GM12878 (cell line): Measurements from ENCODE around the gene CFAP45. TPM values are rescaled to one million over a fixed set of nuclear protein-coding genes. Genes with fewer than 3 reads are reported as not detected.
A peak's percentile ranks its signal among the peaks of the same experiment; 100 is the strongest.

ENCODE experiments used
- ATAC-seq: fragments of 200-7000 bp; cut with Tn5 transposase; 3 replicates; pipeline ENCODE4 v1.9.1; 2020; ENCODE audit warnings: mild to moderate bottlenecking, moderate library complexity
- BruUV-seq: library from RNA; stranded (reverse); fragments of 400-500 nt; replicated peaks from 2 replicates; lab custom pipeline; 2021; lab: Mats Ljungman, UMichigan
- CTCF ChIA-PET: fragments of 300-600 bp; sonication (Branson Sonifier 250); formaldehyde crosslinking; extraction: SDS; loops from one replicate; lab custom pipeline; 2021; ENCODE audit warnings: inconsistent platforms; lab: Yijun Ruan, JAX
- POLR2A ChIA-PET: fragments of 350-600 bp; formaldehyde crosslinking; extraction: SDS; loops from one replicate; lab custom pipeline; 2021; ENCODE audit warnings: inconsistent platforms; lab: Charles Lee
- RAD21 ChIA-PET: fragments of 300-600 bp; sonication (Branson Sonifier 250); formaldehyde crosslinking; loops from one replicate; lab custom pipeline; 2023; ENCODE audit warnings: antibody characterized with exemption; ENCODE audit not compliant: unreplicated experiment; lab: Charles Lee
- SMC1A ChIA-PET: fragments of 300-600 bp; sonication (Branson Sonifier 250); formaldehyde crosslinking; loops from one replicate; lab custom pipeline; 2023; ENCODE audit not compliant: unreplicated experiment, uncharacterized antibody; lab: Charles Lee
- DNase-seq: peaks from one replicate; pipeline ENCODE4 v3.0.0-alpha.2; 2011; ENCODE audit warnings: low read depth, low spot score
- FAIRE-seq: peaks from 3 replicates; lab custom pipeline; 2011; peaks lifted over from hg19 to GRCh38; lab: Jason Lieb, UNC
- H2AFZ ChIP-seq: 2 replicates; pipeline ENCODE4 v1.6.0; 2011; ENCODE audit warnings: low read depth, low read length, control low read depth; ENCODE audit not compliant: control insufficient read depth
- H3K27ac ChIP-seq: 2 replicates; pipeline ENCODE4 v1.5.1; 2011; ENCODE audit warnings: control low read depth; ENCODE audit not compliant: control insufficient read depth, insufficient read depth
- H3K27me3 ChIP-seq, 2 experiments: replicated peaks in 1 of 2; 2 replicates each; pipeline versions ENCODE4 v1.6.0 to v1.6.1; 2011; ENCODE audit warnings: low read length in 1 of 2; ENCODE audit not compliant: control insufficient read depth in 2 of 2, insufficient read depth in 2 of 2
- H3K36me3 ChIP-seq, 2 experiments: 2 replicates each; pipeline ENCODE4 v1.5.1; 2011; ENCODE audit warnings: low read length in 1 of 2; ENCODE audit not compliant: control insufficient read depth in 2 of 2, insufficient read depth in 2 of 2
- H3K4me1 ChIP-seq: 2 replicates; pipeline ENCODE4 v1.6.1; 2011; ENCODE audit warnings: mild to moderate bottlenecking, low read length, moderate library complexity, mixed read lengths; ENCODE audit not compliant: control insufficient read depth, insufficient read depth
- H3K4me2 ChIP-seq: 2 replicates; pipeline ENCODE4 v1.6.0; 2011; ENCODE audit warnings: control low read depth; ENCODE audit not compliant: control insufficient read depth, insufficient read depth
- H3K4me3 ChIP-seq: fragments of 200-600 bp; sonication (generic); 2 replicates; pipeline ENCODE4 v1.5.1; 2016
- H3K79me2 ChIP-seq: 2 replicates; pipeline ENCODE4 v1.6.0; 2011; ENCODE audit warnings: low read length; ENCODE audit not compliant: control insufficient read depth, insufficient read depth
- H3K9ac ChIP-seq: 2 replicates; pipeline ENCODE4 v1.8.0; 2011; ENCODE audit warnings: low read length, control low read depth, mixed read lengths; ENCODE audit not compliant: control insufficient read depth, insufficient read depth
- H3K9me3 ChIP-seq: replicated peaks from 3 replicates; pipeline ENCODE4 v1.5.1; 2011; ENCODE audit warnings: mild to moderate bottlenecking, low read length; ENCODE audit not compliant: control insufficient read depth, insufficient read depth
- H4K20me1 ChIP-seq: 2 replicates; pipeline ENCODE4 v1.6.0; 2011; ENCODE audit not compliant: control insufficient read depth, insufficient read depth
- BCL11A ChIP-seq: IDR thresholded peaks from 2 replicates; pipeline ENCODE4 v1.6.1; 2011; ENCODE audit warnings: low read depth, low read length
- CHD2 ChIP-seq: IDR thresholded peaks from 2 replicates; pipeline ENCODE4 v1.6.1; 2011; ENCODE audit warnings: low read depth, low read length, improper control_type of control experiment, borderline replicate concordance
- EGR1 ChIP-seq, 2 experiments: IDR thresholded peaks; 1 replicate in 1 of 2; 2 replicates in 1 of 2; pipeline ENCODE4 v1.6.1; 2011 to 2012; ENCODE audit warnings: low read depth in 2 of 2, low read length in 2 of 2, borderline replicate concordance in 1 of 2, mild to moderate bottlenecking in 1 of 2, moderate library complexity in 1 of 2
- GABPA ChIP-seq: IDR thresholded peaks from 2 replicates; pipeline ENCODE4 v1.6.1; 2014; ENCODE audit warnings: antibody characterized with exemption, low read depth, mild to moderate bottlenecking, inconsistent platforms
- GATAD2B ChIP-seq: fragments of 450-650 bp; conservative IDR thresholded peaks from 2 replicates; pipeline ENCODE4 v1.6.1; 2017; ENCODE audit warnings: low read depth, mild to moderate bottlenecking, moderate library complexity
- RAD21 ChIP-seq: IDR thresholded peaks from 2 replicates; pipeline ENCODE4 v1.6.1; 2011; ENCODE audit warnings: mild to moderate bottlenecking, low read depth, low read length, moderate library complexity; ENCODE audit not compliant: insufficient read depth
- SMARCA5 ChIP-seq: fragments of 450-650 bp; IDR thresholded peaks from 2 replicates; pipeline ENCODE4 v1.6.1; 2017; ENCODE audit warnings: mild to moderate bottlenecking
- SMC3 ChIP-seq: IDR thresholded peaks from 2 replicates; pipeline ENCODE4 v1.6.1; 2011; ENCODE audit warnings: low read length, improper control_type of control experiment, borderline replicate concordance
- TCF12 ChIP-seq: IDR thresholded peaks from 2 replicates; pipeline ENCODE4 v1.6.1; 2011; ENCODE audit warnings: low read depth, mild to moderate bottlenecking, low read length
- ZBTB40 ChIP-seq: fragments of 450-650 bp; IDR thresholded peaks from 2 replicates; pipeline ENCODE4 v1.6.1; 2016; ENCODE audit warnings: mild to moderate bottlenecking, moderate library complexity, borderline replicate concordance
- ZNF207 ChIP-seq: fragments of 450-650 bp; IDR thresholded peaks from 2 replicates; pipeline ENCODE4 v1.6.1; 2014; ENCODE audit warnings: antibody characterized with exemption, mild to moderate bottlenecking, borderline replicate concordance
- ZNF687 ChIP-seq: fragments of 450-650 bp; IDR thresholded peaks from 2 replicates; pipeline ENCODE4 v1.6.1; 2017; ENCODE audit warnings: mild to moderate bottlenecking, moderate library complexity
- WGBS: methylation state at CpG from one replicate; pipeline ENCODE4 v1.1.6; 2016; ENCODE audit warnings: low lambda C conversion rate; ENCODE audit not compliant: insufficient replicate concordance, insufficient coverage; ENCODE audit errors: missing lambda C conversion rate; 5-methylcytosine and 5-hydroxymethylcytosine counted together
- in situ Hi-C: fragments of 300-500 bp; cut with MboI; formaldehyde crosslinking; loops from 9 replicates; pipeline ENCODE4 v1.14.3; 2018; ENCODE audit warnings: mixed read lengths
- intact Hi-C: fragments of 100-400 bp; cut with micrococcal nuclease; formaldehyde crosslinking; loops from one replicate; pipeline ENCODE4 v1.14.2; 2022; ENCODE audit not compliant: unreplicated experiment
- polyA plus RNA-seq, 11 experiments: library from polyadenylated mRNA; depleted of rRNA in 4 of 11; unstranded in 6 of 11; stranded (reverse) in 5 of 11; fragments of >200 nt; fragmentation: Nextera tagmentation in 4 of 11; fragmentation: Illumina TruSeq in 1 of 11; extraction: Ambion mirVana in 4 of 11; extraction: Trizol in 1 of 11; gene quantifications; 1 replicate in 1 of 11; 2 replicates in 10 of 11; pipeline versions ENCODE4 v1.2.1 to v1.2.3, GENCODE V29; 2011 to 2016; ENCODE audit warnings: inconsistent platforms in 2 of 11, missing spikeins in 2 of 11, low read depth in 1 of 11
- total RNA-seq, 4 experiments: library from RNA; depleted of rRNA in 3 of 4; stranded (reverse); fragments of >200 nt in 3 of 4; fragmentation: Illumina TruSeq in 1 of 4; extraction: Trizol in 1 of 4; gene quantifications; 2 replicates each; pipeline versions ENCODE4 v1.2.1 to v1.2.3, GENCODE V29; 2013 to 2021
- TF ChIP-seq, protein P1 (sequence below): IDR thresholded peaks from 2 replicates; pipeline ENCODE4 v1.6.1; 2011; ENCODE audit warnings: borderline replicate concordance, low read depth, mild to moderate bottlenecking, moderate library complexity, mixed read lengths, low read length; ENCODE audit not compliant: insufficient read depth; ENCODE audit errors: extremely low read length

The CFAP45 gene
- total and polyA plus RNA-seq, 10 of the 15 experiments (the other 5 are each of a cell fraction or from before 2014, with no cell fraction given): 0.43 to 0.91 (median 0.67) TPM

GRCh38 chr1:159936273-159936904 is 36.4 kb upstream of the CFAP45 start:
- ChIA-PET RAD21 (interaction anchor here (0.8 to 12.4 kb wide), 3 partner anchors 14 to 72 kb away, joined by 3 to 113 read pairs (median 17); no protein-coding TSS in a partner anchor), CTCF (interaction anchor here (0.9 to 22.4 kb wide), 10 partner anchors 10 to 141 kb away, joined by 3 to 422 read pairs (median 8); partner anchors contain the start of gene TAGLN2), SMC1A (interaction anchor here (0.9 to 9.2 kb wide), 3 partner anchors 33 to 70 kb away, joined by 3 to 122 read pairs (median 4); no protein-coding TSS in a partner anchor), POLR2A (no interaction called here)
- Histone ChIP-seq H3K27me3 (0 out of 4 replicates have a peak, but pooled peaks cover 0 to 2% of the 10 kb centered on the region in 2 experiments), H3K79me2 (no peaks in the 10 kb centered on the region), H3K4me3 (no peak overlapping the region), H2AFZ (no peak overlapping the region), H3K4me2 (peak overlapping the region; percentile 2; the same call in 1 of the 2 replicates), H3K9me3 (no peaks in the 10 kb centered on the region), H4K20me1 (no peaks in the 10 kb centered on the region), H3K4me1 (peaks cover 23% of the 10 kb centered on the region), H3K36me3 (no peaks in the 10 kb centered on the region), H3K27ac (no peak overlapping the region), H3K9ac (no peak overlapping the region)
- DNase-seq: no peak
- BruUV-seq: no TSS peak
- in situ Hi-C loops: loop anchor here (5.0 kb wide), 1 partner anchor 71 kb away; no protein-coding TSS in a partner anchor
- peak; percentile 92 for FAIRE-seq
- intact Hi-C loops: loop anchor here (1.0 to 2.0 kb wide), 2 partner anchors 70 to 148 kb away; no protein-coding TSS in a partner anchor
- WGBS: 28% methylated on average over 16 of the region's 16 CpGs
- ATAC-seq: peak; percentile 86
- 0 out of 2 replicates have a peak, but pooled peaks have one; percentile 17 for TF ChIP-seq TCF12
- no peak for TF ChIP-seq ZBTB40
- 0 out of 2 replicates have a peak, but pooled peaks have one; percentile 36 for TF ChIP-seq GATAD2B
- TF ChIP-seq, protein P1, sequence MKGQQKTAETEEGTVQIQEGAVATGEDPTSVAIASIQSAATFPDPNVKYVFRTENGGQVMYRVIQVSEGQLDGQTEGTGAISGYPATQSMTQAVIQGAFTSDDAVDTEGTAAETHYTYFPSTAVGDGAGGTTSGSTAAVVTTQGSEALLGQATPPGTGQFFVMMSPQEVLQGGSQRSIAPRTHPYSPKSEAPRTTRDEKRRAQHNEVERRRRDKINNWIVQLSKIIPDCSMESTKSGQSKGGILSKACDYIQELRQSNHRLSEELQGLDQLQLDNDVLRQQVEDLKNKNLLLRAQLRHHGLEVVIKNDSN: peak; percentile 59
- TF ChIP-seq SMC3: peak; percentile 90
- no peak for TF ChIP-seq ZNF207
- no peak for TF ChIP-seq ZNF687
- TF ChIP-seq BCL11A: 0 out of 2 replicates have a peak, but pooled peaks have one; percentile 6
- no peak for TF ChIP-seq GABPA
- 0 out of 3 replicates have a peak, but pooled peaks of 1 of the 2 experiments have one; percentile 36 for TF ChIP-seq EGR1 (IDR thresholded peaks at IDR 0.05; ENCODE audit: borderline replicate concordance in 1 of 2, low read depth in 2 of 2, low read length in 2 of 2)
- peak; percentile 69; the same call in 1 of the 2 replicates for TF ChIP-seq SMARCA5
- peak; percentile 87 for TF ChIP-seq RAD21
- TF ChIP-seq CHD2: 0 out of 2 replicates have a peak, but pooled peaks have one; percentile 49
